Mesenchymal stem cell (in vitro differentiated cells and primary cell): Measurements from ENCODE around the gene UBL7.
A peak's percentile ranks its signal among the peaks of the same experiment; 100 is the strongest.

Experiments
- DNase-seq: peaks from one replicate; pipeline ENCODE4 v3.0.0-alpha.2; 2013
- H2AFZ ChIP-seq: one replicate; pipeline ENCODE4 v1.6.1; 2013; ENCODE audit warnings: low read depth, mild to moderate bottlenecking, control low read depth, inconsistent platforms, low read length, moderate library complexity
- H2AK5ac ChIP-seq: 2 replicates; pipeline ENCODE4 v1.6.1; 2013; ENCODE audit warnings: low read length, moderate library complexity, mild to moderate bottlenecking, inconsistent platforms; ENCODE audit not compliant: severe bottlenecking
- H2BK120ac ChIP-seq: one replicate; pipeline ENCODE4 v1.6.1; 2013; ENCODE audit warnings: low read depth, mild to moderate bottlenecking, inconsistent platforms, low read length, moderate library complexity
- H2BK12ac ChIP-seq, 2 experiments: one replicate each; pipeline ENCODE4 v1.6.1; 2013; ENCODE audit warnings: inconsistent platforms in 2 of 2, low read length in 2 of 2, mild to moderate bottlenecking in 2 of 2, moderate library complexity in 2 of 2, control low read depth in 1 of 2
- H2BK15ac ChIP-seq: one replicate; pipeline ENCODE4 v1.6.1; 2013; ENCODE audit warnings: mild to moderate bottlenecking, low read depth, inconsistent platforms; ENCODE audit not compliant: poor library complexity, severe bottlenecking
- H2BK5ac ChIP-seq: 2 replicates; pipeline ENCODE4 v1.6.1; 2013; ENCODE audit warnings: low read depth, mild to moderate bottlenecking, low read length, control low read depth, inconsistent platforms; ENCODE audit not compliant: poor library complexity, severe bottlenecking
- H3K14ac ChIP-seq, 2 experiments: one replicate each; pipeline ENCODE4 v1.6.1; 2013; ENCODE audit warnings: inconsistent platforms in 2 of 2, low read length in 2 of 2, control low read depth in 1 of 2, mild to moderate bottlenecking in 1 of 2, moderate library complexity in 1 of 2
- H3K18ac ChIP-seq, 2 experiments: one replicate each; pipeline ENCODE4 v1.6.1; 2013; ENCODE audit warnings: inconsistent platforms in 2 of 2, low read length in 2 of 2, control low read depth in 1 of 2, low read depth in 1 of 2, mild to moderate bottlenecking in 1 of 2
- H3K23ac ChIP-seq, 2 experiments: one replicate each; pipeline ENCODE4 v1.6.1; 2013; ENCODE audit warnings: inconsistent platforms in 2 of 2, low read length in 2 of 2, mild to moderate bottlenecking in 2 of 2, moderate library complexity in 2 of 2, control low read depth in 1 of 2
- H3K27ac ChIP-seq: 2 replicates; pipeline ENCODE4 v1.5.1; 2013; ENCODE audit warnings: mild to moderate bottlenecking, moderate library complexity, low read length, control low read depth, inconsistent platforms; ENCODE audit not compliant: poor library complexity, severe bottlenecking
- H3K27me3 ChIP-seq, 2 experiments: 2 replicates each; pipeline versions ENCODE4 v1.6.1 to v1.7.0; 2013; ENCODE audit warnings: low read length in 2 of 2, mild to moderate bottlenecking in 2 of 2, moderate library complexity in 2 of 2, control low read depth in 1 of 2, inconsistent platforms in 1 of 2; ENCODE audit not compliant: control insufficient read depth in 1 of 2, insufficient read depth in 1 of 2
- H3K36me3 ChIP-seq, 2 experiments: 2 replicates each; pipeline versions ENCODE4 v1.6.1 to v1.7.0; 2013; ENCODE audit warnings: low read length in 2 of 2, control low read depth in 1 of 2, inconsistent platforms in 1 of 2, low read depth in 1 of 2, mild to moderate bottlenecking in 1 of 2; ENCODE audit not compliant: insufficient read depth in 2 of 2, control insufficient read depth in 1 of 2
- H3K4ac ChIP-seq, 2 experiments: one replicate each; pipeline ENCODE4 v1.6.1; 2013; ENCODE audit warnings: inconsistent platforms in 2 of 2, low read length in 2 of 2, mild to moderate bottlenecking in 2 of 2, moderate library complexity in 2 of 2, control low read depth in 1 of 2, low read depth in 1 of 2
- H3K4me1 ChIP-seq: 2 replicates; pipeline ENCODE4 v1.6.1; 2013; ENCODE audit warnings: low read depth, low read length, control low read depth; ENCODE audit not compliant: control insufficient read depth, insufficient read depth
- H3K4me2 ChIP-seq: 2 replicates; pipeline ENCODE4 v1.6.1; 2013; ENCODE audit warnings: low read length, mild to moderate bottlenecking, inconsistent platforms; ENCODE audit not compliant: poor library complexity, severe bottlenecking
- H3K4me3 ChIP-seq, 2 experiments: 2 replicates each; pipeline versions ENCODE4 v1.5.1 to v1.7.0; 2013; ENCODE audit warnings: low read length in 2 of 2, mild to moderate bottlenecking in 2 of 2, control low read depth in 1 of 2, low read depth in 1 of 2; ENCODE audit not compliant: insufficient read depth in 1 of 2
- H3K79me1 ChIP-seq: replicated peaks from 2 replicates; pipeline ENCODE4 v1.6.1; 2013; ENCODE audit warnings: mild to moderate bottlenecking, control low read depth, low read length, inconsistent platforms; ENCODE audit not compliant: poor library complexity, severe bottlenecking
- H3K9ac ChIP-seq: 2 replicates; pipeline ENCODE4 v1.7.0; 2013; ENCODE audit warnings: mild to moderate bottlenecking, low read length, moderate library complexity
- H3K9me3 ChIP-seq: 2 replicates; pipeline ENCODE4 v1.7.0; 2013; ENCODE audit warnings: mild to moderate bottlenecking, low read length; ENCODE audit not compliant: control insufficient read depth
- H4K8ac ChIP-seq: one replicate; pipeline ENCODE4 v1.6.1; 2013; ENCODE audit warnings: inconsistent platforms, mild to moderate bottlenecking, low read length, moderate library complexity
- H4K91ac ChIP-seq: one replicate; pipeline ENCODE4 v1.6.1; 2013; ENCODE audit warnings: mild to moderate bottlenecking, low read length, inconsistent platforms
- WGBS: methylation state at CpG from one replicate; pipeline ENCODE4 v1.1.7; 2013; ENCODE audit warnings: mixed read lengths; 5-methylcytosine and 5-hydroxymethylcytosine counted together

Gene UBL7

DNA sequence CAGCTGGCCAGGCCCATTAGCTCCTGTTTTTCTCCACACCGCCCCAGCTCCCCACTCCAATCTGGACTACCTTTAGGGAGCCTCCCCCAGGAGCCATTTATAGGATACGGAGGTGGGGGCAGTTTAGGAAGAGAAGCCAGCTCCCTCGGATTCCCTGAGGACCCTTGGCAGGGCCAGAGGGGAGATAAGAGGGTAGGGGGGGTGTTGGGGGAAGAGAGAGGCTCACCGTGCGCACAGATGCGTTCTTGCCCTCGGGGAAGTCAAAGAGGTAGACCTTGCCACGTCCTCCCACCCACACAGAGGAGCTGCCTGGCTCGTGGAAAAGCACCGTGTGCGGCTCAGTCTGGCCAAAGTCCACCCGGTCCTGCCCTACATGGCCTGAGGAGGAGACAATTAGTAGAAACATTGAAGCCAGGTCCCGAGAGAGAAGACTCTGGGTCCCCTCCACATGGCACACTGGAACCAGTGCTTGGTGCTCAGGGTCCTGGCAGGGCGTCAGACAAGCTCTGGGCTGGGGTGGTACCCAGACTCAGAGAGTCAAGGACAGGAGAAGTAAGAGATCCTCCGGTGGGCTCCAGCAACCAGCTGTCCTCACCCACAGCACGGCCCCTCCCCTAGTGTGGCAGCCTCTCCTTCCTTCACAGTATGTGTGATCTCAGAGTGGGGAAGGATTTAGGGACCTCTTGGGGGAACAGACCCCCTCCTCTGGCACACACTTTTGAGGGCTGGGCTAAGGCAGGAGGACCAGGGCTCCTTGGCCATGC lies 42.2 kb downstream of the UBL7 start:
- DNase-seq, result no peak
- Histone ChIP-seq H3K27me3 (no peaks in the 10 kb centered on the region), H3K9me3 (no peaks in the 10 kb centered on the region), H3K4me2 (no peak overlapping the region), H3K36me3 (peaks cover 30 to 52% of the 10 kb centered on the region in 2 experiments), H2AK5ac (peak overlapping the region; percentile 20), H2BK15ac (no peak overlapping the region), H3K4me3 (no peak overlapping the region), H4K8ac (no peak overlapping the region), H3K9ac (peak overlapping the region; percentile 69), H2AFZ (no peak overlapping the region), H3K14ac (no peak overlapping the region), H3K4ac (no peak overlapping the region), H3K23ac (no peak overlapping the region), H3K4me1 (peaks cover 88% of the 10 kb centered on the region), H2BK12ac (no peak overlapping the region), H3K79me1 (peaks cover 8% of the 10 kb centered on the region), H3K27ac (no peak overlapping the region), H4K91ac (no peak overlapping the region), H3K18ac (no peak overlapping the region), H2BK120ac (no peak overlapping the region), H2BK5ac (peak overlapping the region; percentile 10)
- WGBS, result 87% methylated on average over 13 of the region's 16 CpGs

DNA sequence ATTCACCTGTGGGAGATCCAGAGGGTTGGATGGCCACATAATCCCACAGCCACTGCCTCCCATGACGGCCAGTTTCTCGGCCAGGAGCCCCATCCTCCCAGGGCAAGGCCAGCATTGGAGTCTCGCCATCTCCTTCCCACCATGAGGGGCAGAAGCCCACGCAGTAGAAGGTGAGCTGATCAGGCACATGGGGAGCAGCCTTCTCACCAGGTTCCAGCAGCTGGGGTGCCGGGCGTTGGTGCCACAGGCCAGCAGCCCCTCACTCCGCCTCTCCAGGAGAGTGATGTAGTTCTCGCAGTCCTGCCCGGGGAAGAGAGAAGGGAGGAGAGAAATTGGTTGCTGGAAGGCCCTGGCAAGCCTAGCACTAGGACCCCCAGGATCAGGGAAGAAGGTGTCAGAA lies 43.3 kb downstream of the UBL7 start:
- Histone ChIP-seq H3K4me3 (peak overlapping the region in 1 of 2 experiments; percentile 60), H3K4me1 (peaks cover 83% of the 10 kb centered on the region), H3K23ac (no peak overlapping the region), H3K27me3 (no peaks in the 10 kb centered on the region), H3K9me3 (no peaks in the 10 kb centered on the region), H3K4ac (no peak overlapping the region), H3K18ac (no peak overlapping the region), H2BK5ac (no peak overlapping the region), H2BK12ac (no peak overlapping the region), H3K36me3 (peaks cover 40 to 62% of the 10 kb centered on the region in 2 experiments), H2BK120ac (no peak overlapping the region), H4K8ac (peak overlapping the region; percentile 61), H2AFZ (no peak overlapping the region), H2AK5ac (peak overlapping the region; percentile 20), H4K91ac (no peak overlapping the region), H3K27ac (peak overlapping the region; percentile 9), H3K79me1 (peaks cover 11% of the 10 kb centered on the region), H2BK15ac (no peak overlapping the region), H3K9ac (peak overlapping the region; percentile 69), H3K14ac (no peak overlapping the region), H3K4me2 (no peak overlapping the region)
- WGBS, result 90% methylated on average over 9 of the region's 9 CpGs
- no peak for DNase-seq

DNA sequence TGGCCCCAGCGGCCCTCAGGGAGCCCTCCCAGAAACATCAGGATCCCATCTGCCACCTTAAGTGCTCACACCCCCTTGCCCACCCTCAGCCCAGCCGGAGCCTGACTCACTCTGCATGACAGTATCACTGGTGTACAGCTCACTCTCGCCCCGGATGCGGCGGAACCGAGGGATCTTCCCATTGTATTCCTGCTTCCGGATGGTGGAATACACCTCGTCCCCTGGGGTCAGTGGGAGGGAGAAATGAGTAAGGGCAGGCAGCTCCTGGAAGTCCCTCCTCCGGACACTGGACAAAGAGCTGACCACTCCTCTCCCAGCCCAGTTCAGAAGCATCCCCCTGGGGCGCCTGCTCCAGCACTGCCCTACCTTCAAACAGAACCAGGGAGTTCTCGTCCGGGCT lies 43.7 kb downstream of the UBL7 start:
- WGBS, result 72% methylated on average over 13 of the region's 13 CpGs
- Histone ChIP-seq H3K9me3 (no peaks in the 10 kb centered on the region), H4K8ac (peak overlapping the region; percentile 61), H2AFZ (no peak overlapping the region), H2BK12ac (no peak overlapping the region), H2BK5ac (no peak overlapping the region), H3K27me3 (no peaks in the 10 kb centered on the region), H2AK5ac (peak overlapping the region; percentile 20), H3K4me1 (peaks cover 78% of the 10 kb centered on the region), H3K23ac (no peak overlapping the region), H3K27ac (peak overlapping the region; percentile 40), H3K18ac (no peak overlapping the region), H3K4me2 (no peak overlapping the region), H3K14ac (no peak overlapping the region), H3K9ac (peak overlapping the region; percentile 69), H3K36me3 (peaks cover 43 to 63% of the 10 kb centered on the region in 2 experiments), H4K91ac (no peak overlapping the region), H3K4me3 (peak overlapping the region in 1 of 2 experiments; percentile 60), H3K4ac (no peak overlapping the region), H3K79me1 (peaks cover 11% of the 10 kb centered on the region), H2BK15ac (no peak overlapping the region), H2BK120ac (no peak overlapping the region)
- DNase-seq, result peak; percentile 47

DNA sequence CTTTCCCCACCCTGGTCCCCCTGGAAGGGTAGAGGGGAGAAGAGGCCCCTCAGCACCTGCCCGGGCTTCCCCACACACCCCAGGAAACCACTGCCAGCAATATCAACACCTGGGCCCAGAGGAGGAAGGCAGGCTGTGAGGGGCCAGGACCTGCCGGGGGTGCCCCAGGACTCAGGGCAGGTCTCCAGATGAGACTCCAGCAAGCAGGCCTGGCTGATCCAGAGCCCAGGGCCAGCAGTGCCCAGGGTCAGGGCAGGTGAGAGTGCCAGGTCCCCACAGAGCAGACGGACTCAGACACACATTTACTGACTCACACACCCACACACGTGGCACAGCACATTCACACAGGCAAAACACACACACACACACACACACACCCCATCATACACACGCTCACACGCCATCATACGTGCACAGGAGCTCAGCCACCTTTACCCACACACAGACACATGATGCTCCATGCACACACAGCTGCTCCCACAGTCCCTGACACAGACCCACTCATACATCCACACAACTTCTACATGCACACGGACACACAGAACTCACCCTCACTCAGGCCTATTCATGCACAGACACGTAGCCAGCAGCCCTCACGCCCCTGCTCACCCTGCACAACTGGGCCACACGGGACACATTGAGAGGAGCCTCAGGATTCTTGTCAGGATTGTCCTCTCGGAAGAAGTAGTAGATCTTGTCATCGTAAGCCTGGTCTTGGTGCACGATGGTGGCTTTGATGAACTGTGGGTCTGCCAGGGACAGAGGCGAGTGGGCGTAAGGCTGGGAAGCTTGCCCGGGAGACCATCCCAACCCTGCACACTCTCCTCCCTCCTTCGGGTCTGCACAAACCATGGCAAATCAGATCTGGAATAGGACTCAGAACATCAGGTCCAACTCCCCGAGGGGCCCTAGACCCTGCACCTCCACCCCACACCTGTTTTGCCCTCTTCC lies 44.7 kb downstream of the UBL7 start:
- Histone ChIP-seq H3K27ac (no peak overlapping the region), H3K9me3 (no peaks in the 10 kb centered on the region)
- 90% methylated on average over 19 of the region's 19 CpGs for whole genome bisulfite sequencing

More for the DNA sequence above, 44.7 kb downstream of the UBL7 start:
- Histone ChIP-seq H3K14ac (peak overlapping the region in 1 of 2 experiments; percentile 14), H2AK5ac (no peak overlapping the region), H3K23ac (no peak overlapping the region), H3K4ac (no peak overlapping the region), H3K36me3 (peaks cover 52 to 73% of the 10 kb centered on the region in 2 experiments), H3K79me1 (peaks cover 13% of the 10 kb centered on the region), H3K4me3 (peak overlapping the region in 1 of 2 experiments; percentile 60), H3K18ac (no peak overlapping the region), H2BK5ac (no peak overlapping the region), H2BK12ac (no peak overlapping the region), H3K4me2 (no peak overlapping the region), H3K9ac (peak overlapping the region; percentile 69), H4K8ac (no peak overlapping the region), H4K91ac (no peak overlapping the region), H3K4me1 (peaks cover 68% of the 10 kb centered on the region), H2BK15ac (no peak overlapping the region), H2BK120ac (no peak overlapping the region), H2AFZ (no peak overlapping the region), H3K27me3 (no peaks in the 10 kb centered on the region)
- no peak for DNase-seq
